MCF 10A (cell line): ENCODE results near the gene SPATS2L. TPM values are rescaled to one million over a fixed set of nuclear protein-coding genes. Genes with fewer than 3 reads are reported as not detected.

Experiments used
- BruUV-seq: library from RNA; stranded (reverse); fragments of 400-500 nt; replicated peaks from 2 replicates; lab custom pipeline; 2021; lab: Mats Ljungman, UMichigan
- CTCF ChIA-PET: fragments of 300-600 bp; sonication (Branson Sonifier 250); formaldehyde crosslinking; extraction: SDS; loops from one replicate; lab custom pipeline; 2021; ENCODE audit warnings: antibody characterized with exemption, inconsistent platforms; lab: Yijun Ruan, JAX
- POLR2A ChIA-PET: fragments of 300-600, 350-650 bp; sonication (Branson Sonifier 250); formaldehyde crosslinking; extraction: SDS; loops from one replicate; lab custom pipeline; 2020; ENCODE audit warnings: antibody characterized with exemption, inconsistent platforms; lab: Yijun Ruan, JAX
- DNase-seq: peaks from one replicate; pipeline ENCODE4 v3.0.0-alpha.2; 2018; ENCODE audit not compliant: unreplicated experiment
- H3K27ac Mint-ChIP-seq: one replicate; pipeline ENCODE4 v1.8.0; 2022; ENCODE audit warnings: mild to moderate bottlenecking, low read depth, mixed read lengths; ENCODE audit not compliant: unreplicated experiment
- H3K27me3 Mint-ChIP-seq: one replicate; pipeline ENCODE4 v1.8.0; 2022; ENCODE audit warnings: mixed read lengths; ENCODE audit not compliant: insufficient read depth, unreplicated experiment
- H3K36me3 Mint-ChIP-seq: one replicate; pipeline ENCODE4 v1.8.0; 2022; ENCODE audit warnings: mild to moderate bottlenecking, moderate library complexity, mixed read lengths; ENCODE audit not compliant: insufficient read depth, unreplicated experiment
- H3K4me1 Mint-ChIP-seq: one replicate; pipeline ENCODE4 v1.8.0; 2022; ENCODE audit warnings: mixed read lengths; ENCODE audit not compliant: insufficient read depth, unreplicated experiment
- H3K4me3 Mint-ChIP-seq: one replicate; pipeline ENCODE4 v1.8.0; 2022; ENCODE audit warnings: mild to moderate bottlenecking, moderate library complexity, mixed read lengths; ENCODE audit not compliant: unreplicated experiment
- H3K9me3 Mint-ChIP-seq: one replicate; pipeline ENCODE4 v1.8.0; 2022; ENCODE audit warnings: mixed read lengths; ENCODE audit not compliant: unreplicated experiment
- CTCF ChIP-seq: fragments of 200-600 bp; IDR thresholded peaks from one replicate; pipeline ENCODE4 v1.8.0; 2022; ENCODE audit warnings: antibody characterized with exemption, mild to moderate bottlenecking; ENCODE audit not compliant: unreplicated experiment
- intact Hi-C: fragments of 100-400 bp; cut with micrococcal nuclease; formaldehyde crosslinking; loops from 2 replicates; pipeline ENCODE4 v1.14.1; 2022
- total RNA-seq: library from RNA; stranded (reverse); gene quantifications from 2 replicates; pipeline ENCODE4 v1.2.3, GENCODE V29; 2022

The SPATS2L gene
- total RNA-seq, 1 experiment from 2014 or later: 68.3 TPM

DNA sequence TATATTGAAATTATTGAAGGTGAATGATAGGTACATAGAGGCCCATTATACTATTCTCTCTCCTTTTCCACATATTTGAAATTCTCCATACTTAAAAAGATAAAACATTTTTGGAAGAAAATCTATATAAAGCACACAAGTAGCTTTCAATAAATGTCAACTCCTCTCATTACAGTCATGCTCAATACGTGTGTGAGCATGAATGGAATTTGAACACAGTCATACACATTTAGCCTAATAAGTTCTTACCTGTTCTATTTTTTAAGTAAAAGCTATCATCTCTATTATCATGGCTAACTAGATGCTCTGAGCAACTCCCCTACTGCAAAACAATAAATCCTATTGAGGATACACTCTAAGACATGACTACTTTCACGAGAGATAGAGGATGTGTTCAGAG, 41.9 kb upstream of the SPATS2L start:
- no TSS peak for BruUV-seq
- POLR2A ChIA-PET: interaction anchor here (0.7 to 1.7 kb wide), 6 partner anchors 9 to 352 kb away, joined by 3 to 8 read pairs (median 4); partner anchors contain the start of gene SPATS2L

GRCh38 chr2:200266406-200266805, 40.1 kb upstream of the SPATS2L start:
- Mint-ChIP-seq H3K36me3 (no peaks in the 10 kb centered on the region), H3K27ac (no peak overlapping the region), H3K9me3 (peaks cover 7% of the 10 kb centered on the region), H3K27me3 (no peaks in the 10 kb centered on the region), H3K4me1 (no peaks in the 10 kb centered on the region), H3K4me3 (no peak overlapping the region)
- DNase-seq: no peak
- ChIA-PET CTCF (interaction anchor here (1.3 kb wide), 1 partner anchor 29 kb away, joined by 3 read pairs; no protein-coding TSS in a partner anchor), POLR2A (interaction anchor here (0.6 to 0.9 kb wide), 2 partner anchors 34 to 340 kb away, joined by 3 read pairs; no protein-coding TSS in a partner anchor)
- TF ChIP-seq CTCF: no peak
- BruUV-seq: no TSS peak
- intact Hi-C loops: no loop called here

More for the DNA sequence above, 41.9 kb upstream of the SPATS2L start:
- no peak for DNase-seq
- Mint-ChIP-seq H3K4me3 (no peak overlapping the region), H3K36me3 (no peaks in the 10 kb centered on the region), H3K27ac (no peak overlapping the region), H3K4me1 (peaks cover 3% of the 10 kb centered on the region), H3K9me3 (no peaks in the 10 kb centered on the region), H3K27me3 (no peaks in the 10 kb centered on the region)
- CTCF ChIA-PET: interaction anchor here (1.4 kb wide), 1 partner anchor 8 kb away, joined by 4 read pairs; no protein-coding TSS in a partner anchor
- intact Hi-C loops: no loop called here
- no peak for TF ChIP-seq CTCF

GRCh38 chr2:200267350-200267749, 39.1 kb upstream of the SPATS2L start:
- ChIA-PET CTCF (interaction anchor here (1.3 kb wide), 1 partner anchor 29 kb away, joined by 3 read pairs; no protein-coding TSS in a partner anchor), POLR2A (no interaction called here)
- Mint-ChIP-seq H3K27me3 (no peaks in the 10 kb centered on the region), H3K9me3 (peaks cover 7% of the 10 kb centered on the region), H3K36me3 (no peaks in the 10 kb centered on the region), H3K4me3 (no peak overlapping the region), H3K4me1 (no peaks in the 10 kb centered on the region), H3K27ac (no peak overlapping the region)
- TF ChIP-seq CTCF: no peak
- BruUV-seq: no TSS peak
- DNase-seq: no peak
- intact Hi-C loops: no loop called here

DNA sequence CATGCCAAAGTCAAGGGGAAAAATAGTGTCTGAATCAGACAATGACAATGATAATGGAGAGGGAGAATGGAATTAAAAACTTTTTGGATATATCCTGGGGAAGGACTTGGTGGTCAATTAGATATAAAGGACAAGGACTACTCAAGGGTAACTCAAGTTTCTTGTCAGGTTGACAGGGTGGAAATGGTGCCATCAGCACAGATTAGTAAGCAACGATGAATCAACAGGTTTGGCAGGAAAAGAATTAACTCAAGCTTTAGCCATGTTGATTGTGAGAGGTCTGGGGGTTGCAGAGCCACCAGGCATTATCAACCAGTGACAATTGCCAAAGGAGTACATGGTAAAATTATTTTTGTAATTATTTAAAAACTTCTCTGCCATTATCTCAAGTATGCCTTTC, 35.8 kb upstream of the SPATS2L start:
- intact Hi-C loops: no loop called here
- no peaks in the 10 kb centered on the region for H3K4me1 Mint-ChIP-seq
- ChIA-PET POLR2A (interaction anchor here (1.4 kb wide), 1 partner anchor 18 kb away, joined by 5 read pairs; no protein-coding TSS in a partner anchor), CTCF (interaction anchor here (0.6 to 1.5 kb wide), 4 partner anchors 16 to 285 kb away, joined by 3 to 4 read pairs (median 4); no protein-coding TSS in a partner anchor)
- H3K4me3 Mint-ChIP-seq: no peak overlapping the region
- no peak overlapping the region for H3K27ac Mint-ChIP-seq
- no peak for TF ChIP-seq CTCF
- BruUV-seq: no TSS peak
- H3K9me3 Mint-ChIP-seq: peaks cover 7% of the 10 kb centered on the region
- no peaks in the 10 kb centered on the region for H3K27me3 Mint-ChIP-seq
- DNase-seq: no peak
- H3K36me3 Mint-ChIP-seq: no peaks in the 10 kb centered on the region
